SKM-1 treated with dmso at 0.1 percent for 144 hours (cell line): ENCODE measurements around the gene LARGE2.

Experiments
- DNase-seq: peaks from one replicate; lab custom pipeline; 2025; ENCODE audit not compliant: unreplicated experiment; lab: John Stamatoyannopoulos, UW

LARGE2 gene

DNA sequence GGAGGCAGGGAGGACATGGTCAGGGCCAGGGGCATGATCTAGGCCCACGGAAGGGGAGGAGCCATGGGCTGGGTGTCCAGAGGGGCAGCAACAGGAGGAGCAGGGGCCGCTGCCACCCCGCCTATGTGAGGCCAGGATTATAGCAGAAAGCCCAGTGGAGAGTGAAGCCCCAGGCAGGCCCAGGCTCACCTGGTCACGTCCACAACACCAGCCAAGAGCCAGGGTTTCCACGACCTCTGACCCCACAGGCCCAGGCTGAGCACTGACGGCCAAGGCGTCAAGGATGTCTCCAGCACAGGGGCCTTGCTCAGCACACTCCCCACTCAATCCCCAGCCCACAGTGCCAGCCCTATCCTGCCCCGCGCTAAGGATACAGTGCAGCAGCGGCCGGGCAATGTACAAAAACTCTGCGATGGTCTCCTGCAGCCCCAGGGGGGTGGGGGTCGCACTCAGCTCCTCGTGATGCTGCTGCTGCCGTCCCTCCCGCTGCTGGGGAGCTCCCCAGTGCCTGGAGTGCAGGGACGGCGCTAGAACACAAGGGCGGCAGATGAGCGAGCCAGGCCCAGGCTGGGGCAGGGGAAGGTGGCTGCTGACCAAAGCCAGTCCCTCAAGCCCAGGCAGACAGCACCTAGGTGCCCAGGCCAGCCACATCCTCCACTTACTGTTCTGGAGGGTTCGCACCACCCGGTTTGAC is 8.4 kb upstream of the LARGE2 start:
- DNase-seq: no peak

DNA sequence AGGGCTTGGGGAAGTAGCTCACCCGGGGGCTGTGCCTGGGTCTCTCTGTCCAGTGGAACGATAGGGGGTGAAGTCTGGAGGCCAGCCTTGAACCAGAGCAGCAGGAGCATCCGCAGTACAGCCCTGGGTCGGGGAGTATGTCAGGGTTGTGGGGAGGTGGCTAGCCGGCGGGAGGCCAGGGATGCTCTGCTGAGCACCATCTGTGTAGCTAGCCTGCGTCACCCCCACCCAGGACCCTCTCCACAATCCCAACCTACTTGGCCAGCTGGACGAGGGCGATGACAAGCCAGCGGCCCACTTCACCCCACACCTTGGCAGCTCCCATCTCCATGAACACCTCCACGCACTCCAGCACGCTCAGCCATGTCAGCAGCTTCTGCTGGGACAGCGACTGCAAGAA is 7.0 kb upstream of the LARGE2 start:
- DNase-seq: no peak

DNA sequence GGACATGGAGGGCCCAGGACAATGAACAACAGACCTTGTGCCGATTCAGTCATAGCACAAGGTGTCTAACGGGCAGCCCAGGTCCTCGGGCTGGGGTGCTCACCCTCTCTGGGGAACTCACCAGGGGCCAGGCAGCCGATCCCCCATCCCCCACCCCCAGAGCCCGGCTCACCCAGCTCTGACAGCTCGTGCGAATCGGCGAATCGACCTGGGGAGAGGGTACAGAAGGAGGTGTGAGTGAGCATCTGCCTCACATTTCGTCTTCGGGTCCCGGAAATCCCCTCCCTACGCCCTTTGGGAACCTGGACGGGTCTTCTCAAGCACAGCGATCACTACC is 5.2 kb upstream of the LARGE2 start:
- DNase-seq: no peak

DNA sequence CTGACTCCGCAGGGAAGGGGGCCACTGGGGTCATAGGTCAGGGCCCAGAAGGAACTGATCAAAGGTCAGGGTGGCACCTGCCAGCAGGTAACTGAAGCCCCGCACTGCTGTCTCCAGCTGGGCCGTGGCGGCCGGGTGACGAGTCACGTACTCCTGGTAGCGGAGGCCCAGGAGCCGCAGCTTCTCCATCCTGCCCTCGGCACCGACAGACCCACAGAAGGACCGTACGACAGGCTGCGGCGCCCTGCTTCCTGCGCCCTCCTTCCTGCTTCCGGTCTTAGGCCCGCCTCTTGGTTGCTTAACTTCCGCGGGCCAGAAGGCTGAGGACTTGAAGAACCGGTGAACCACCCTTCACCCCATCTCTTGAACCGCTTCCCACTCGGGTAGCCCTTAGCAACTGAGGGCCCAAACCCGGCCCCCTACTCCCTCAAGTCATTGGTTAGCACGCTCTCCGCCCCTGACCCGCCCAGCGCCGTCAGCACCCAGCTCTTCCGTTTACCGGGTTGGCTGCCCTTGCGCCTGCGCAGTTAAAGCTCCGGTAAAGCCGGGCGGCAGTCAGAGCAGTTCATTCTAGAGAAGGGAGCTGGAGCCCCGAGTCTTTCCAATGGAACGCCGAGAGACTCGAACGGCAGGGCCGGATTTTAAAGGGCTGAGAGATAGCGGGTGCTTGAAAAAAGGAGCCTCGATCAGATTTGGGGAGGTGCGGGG is 4.7 kb upstream of the LARGE2 start, which contains the start of gene PEX16:
Gene PEX16, minus strand, starts transcription at position 255 of the 708 bp plus-strand sequence. Its CDS starts 66 bp downstream, at position 189.
- peak; percentile 99 for DNase-seq

DNA sequence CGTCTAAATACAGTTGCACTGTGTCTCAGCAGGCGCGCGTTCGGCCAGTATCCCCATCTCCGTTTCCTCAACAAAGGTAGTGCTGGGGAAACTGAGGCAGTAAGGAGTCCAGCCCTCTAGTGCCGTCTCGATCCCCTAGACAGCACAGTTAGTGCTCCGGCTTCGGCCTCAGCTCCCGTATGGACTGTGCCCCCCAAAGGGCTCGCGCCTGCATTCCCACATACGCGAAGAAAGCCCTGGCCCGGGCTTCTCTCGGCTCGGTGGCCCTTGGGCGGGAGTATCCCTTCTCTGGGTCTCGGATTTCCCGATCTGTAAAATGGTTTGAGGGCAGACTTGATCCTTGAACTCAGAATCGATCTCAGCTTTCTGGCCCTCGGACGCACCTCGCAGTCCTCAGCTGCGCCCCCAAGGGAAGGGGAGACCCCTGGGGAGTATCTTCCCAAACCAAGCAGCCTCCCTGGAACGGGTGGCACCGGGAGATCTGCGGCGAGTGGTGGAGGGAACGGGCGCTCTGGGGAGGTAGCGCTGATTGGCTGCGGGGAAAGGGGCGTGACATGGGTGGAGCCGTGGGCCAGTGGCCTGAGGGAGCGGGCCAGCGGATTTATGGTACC is 4.0 kb upstream of the LARGE2 start:
- DNase-seq: peak; percentile 77

DNA sequence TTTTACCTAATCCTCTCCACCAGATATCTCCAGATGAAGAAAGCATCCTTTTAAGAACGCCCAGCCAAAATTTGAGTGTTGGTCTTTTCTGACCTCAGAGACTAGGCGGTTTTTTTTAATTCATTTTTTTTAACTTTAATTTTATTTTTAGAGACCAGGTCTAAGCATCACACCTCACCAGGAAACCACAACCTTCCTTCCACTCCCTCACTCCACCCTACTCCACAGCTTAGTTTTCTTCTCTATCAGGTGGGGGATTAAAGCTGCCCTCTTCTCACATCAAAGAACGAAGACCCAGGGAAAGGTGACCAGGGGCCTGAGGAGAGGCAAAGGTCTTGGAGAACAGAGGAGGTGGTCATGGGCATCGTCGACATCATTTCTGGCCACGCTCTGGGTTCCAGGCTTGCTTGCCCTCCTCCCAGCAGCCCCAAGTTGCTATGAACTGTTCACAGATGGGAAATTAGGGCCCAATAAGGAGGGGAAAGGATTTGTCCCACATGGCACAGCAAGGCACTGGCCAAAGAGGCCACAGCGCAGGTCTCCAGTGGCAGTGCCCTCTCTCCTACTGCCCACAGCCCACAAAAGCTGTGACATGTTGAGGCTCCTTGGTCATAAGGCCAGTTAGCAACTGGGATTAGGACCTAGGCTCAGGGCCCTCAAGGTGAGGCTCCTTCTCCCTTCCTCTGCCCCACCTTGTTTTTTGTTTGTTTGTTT is 3.3 kb upstream of the LARGE2 start:
- DNase-seq: no peak

DNA sequence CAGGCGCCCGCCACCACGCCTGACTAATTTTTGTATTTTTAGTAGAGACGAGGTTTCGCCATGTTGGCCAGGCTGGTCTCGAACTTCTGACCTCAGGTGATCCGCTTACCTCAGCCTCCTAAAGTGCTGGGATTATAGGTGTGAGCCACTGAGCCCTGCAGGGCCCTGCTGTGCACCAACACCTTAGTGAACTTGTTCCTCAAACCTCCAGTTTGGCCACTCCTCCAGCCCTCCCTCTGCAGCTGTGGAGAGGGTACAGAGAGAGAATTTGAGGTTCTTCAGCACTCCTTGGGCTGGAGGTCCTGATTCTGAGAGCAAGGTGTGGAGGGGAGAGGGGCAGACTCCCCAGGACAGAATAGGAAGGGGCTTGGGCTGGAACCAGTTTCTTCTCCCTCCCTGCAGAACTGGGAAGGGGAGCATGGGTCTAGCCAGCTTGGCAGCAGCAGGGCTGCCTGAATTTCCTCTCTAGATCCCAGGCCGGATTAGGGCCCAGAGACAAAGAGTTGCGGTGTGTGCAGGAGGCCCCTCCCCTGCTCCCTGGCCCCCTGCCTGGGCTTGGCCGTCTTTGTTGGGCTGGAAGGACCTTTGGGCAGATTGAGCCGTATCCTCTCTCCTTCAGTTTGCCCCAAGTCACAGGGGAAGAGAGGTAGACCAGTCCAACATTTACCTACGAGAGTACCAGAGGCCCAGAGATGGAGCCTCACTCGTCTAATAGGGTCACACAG is 2.5 kb upstream of the LARGE2 start:
- no peak for DNase-seq

DNA sequence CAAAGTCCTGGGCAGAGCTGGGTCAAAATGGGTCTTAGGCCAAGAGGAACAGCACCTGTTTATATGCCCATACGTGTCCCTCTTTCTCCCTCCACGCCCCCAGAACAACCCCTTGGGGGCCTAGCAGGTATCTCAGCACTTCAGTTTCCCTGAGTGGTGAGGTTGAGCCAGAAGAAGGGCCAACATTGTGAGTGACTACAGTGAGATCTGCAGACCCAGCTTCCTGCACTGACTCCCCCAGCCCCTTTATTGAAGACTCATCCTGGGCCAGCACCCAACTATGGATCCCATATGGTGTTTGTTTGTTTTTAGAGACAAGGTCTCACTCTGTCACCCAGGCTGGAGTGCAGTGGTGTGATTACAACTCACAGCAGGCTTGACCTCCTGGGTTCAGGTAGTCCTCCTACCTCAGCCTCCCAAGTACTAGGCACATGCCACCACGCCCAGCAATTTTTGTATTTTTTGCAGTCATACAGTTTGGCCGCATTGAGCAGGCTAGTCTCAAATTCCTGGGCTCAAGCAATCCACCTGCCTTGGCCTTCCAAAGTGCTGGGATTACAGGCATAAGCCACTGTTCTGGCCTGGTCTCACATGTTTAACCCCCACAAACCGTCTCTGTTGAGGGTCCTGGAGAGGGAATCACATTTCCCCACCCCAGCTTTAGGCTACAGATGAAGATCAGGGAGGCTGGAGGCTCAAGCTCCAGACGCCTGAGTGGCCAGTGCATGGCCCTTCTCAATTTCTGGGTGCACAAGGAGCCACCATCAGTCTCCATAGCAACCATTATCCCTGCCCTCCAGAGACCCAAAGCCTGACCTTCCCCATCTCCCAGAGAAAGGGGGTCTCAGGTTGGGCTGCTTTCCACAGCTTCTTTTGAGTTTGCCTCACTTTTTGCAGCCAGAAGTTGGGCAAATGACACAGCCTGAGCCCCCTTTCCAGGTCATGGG is 1.7 kb upstream of the LARGE2 start:
- DNase-seq: no peak

DNA sequence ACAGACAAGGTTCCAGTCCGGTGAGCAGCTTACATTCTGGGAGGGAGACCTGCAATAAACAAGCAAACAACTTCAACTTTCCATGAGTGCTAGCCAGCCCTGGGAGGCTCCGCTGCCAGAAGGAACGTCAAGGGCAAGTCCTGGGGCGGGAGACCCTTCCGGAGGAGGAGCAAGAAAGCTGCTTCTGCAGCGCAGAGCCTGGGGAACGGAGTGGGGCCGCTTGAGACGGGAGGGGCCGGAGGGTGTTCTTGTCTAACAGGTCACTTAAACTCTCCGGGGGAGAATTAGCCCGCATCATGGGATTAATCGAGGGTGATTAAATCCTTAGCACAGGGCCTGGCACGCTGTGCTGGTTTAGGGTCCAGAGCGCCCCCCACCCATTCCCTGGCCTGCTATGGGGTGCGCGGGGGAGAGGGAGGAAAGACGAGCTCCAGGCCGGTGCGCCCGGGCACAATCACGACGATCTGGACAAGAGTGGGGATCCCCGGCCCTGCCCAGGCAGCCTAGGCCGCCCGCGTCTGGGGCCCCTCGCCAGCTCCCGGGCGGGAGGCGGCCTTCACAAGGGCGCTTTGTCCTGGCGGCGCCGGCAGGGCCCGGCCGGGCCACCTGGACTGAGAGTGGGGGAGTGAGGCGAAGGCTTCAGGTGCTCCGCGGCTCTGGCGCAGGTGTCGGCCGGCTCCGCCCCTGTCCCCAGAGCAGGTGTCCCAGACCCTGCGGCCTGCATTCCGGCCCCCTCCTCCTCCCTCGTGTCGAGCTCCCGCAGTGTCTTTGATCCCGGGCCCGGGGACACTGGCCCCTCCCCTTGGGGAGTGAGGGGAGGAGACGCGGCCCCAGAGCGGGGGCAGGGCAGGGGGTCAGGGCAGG is 663 bp upstream of the LARGE2 start:
- DNase-seq: no peak

DNA sequence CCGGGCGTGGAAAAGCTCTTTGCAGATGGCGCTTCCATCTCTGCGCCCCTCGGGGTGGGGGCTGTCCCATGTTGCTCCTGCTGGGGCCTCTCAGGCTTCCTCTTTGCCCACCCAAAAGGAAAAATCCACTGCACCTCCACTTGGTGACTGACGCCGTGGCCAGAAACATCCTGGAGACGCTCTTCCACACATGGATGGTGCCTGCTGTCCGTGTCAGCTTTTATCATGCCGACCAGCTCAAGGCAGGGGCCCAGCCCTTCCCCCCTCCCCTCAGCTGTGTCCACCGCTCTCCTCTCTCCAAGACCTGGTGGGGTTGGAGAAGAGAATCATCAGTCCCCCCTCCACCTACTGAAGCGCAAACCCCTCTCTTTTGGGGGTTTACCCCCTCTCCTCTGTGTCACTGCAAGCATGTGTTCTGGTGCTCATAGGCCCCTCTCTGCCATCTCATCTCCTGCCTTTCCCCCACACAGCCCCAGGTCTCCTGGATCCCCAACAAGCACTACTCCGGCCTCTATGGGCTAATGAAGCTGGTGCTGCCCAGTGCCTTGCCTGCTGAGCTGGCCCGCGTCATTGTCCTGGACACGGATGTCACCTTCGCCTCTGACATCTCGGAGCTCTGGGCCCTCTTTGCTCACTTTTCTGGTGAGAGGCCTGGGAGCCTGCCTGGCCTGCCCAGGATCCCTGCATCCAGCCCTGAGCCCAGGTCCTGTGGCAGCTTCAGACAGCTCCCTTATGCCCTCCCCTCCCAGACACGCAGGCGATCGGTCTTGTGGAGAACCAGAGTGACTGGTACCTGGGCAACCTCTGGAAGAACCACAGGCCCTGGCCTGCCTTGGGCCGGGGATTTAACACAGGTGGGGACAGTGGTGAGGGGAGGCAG is 1.8 kb downstream of the LARGE2 start:
- DNase-seq: no peak

DNA sequence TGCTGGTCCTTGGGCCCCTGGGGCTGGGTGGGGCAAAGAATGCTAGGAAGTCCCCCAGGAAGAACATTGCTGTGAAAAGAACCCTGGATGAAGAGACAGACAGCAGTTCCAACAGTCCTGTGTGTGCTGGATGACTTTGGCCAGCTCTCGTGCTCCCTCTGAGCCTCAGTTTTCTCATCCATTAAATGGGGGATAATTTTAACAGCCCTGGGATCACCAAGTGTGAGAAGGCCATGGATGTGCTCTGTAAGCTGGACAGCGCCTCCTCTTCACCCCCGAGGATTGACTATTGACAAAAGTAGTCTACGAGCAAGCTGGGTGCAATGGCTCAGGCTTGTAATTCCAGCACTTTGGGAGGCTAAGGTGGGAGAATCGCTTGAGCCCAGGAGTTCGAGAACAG is 2.5 kb downstream of the LARGE2 start:
- DNase-seq: no peak

DNA sequence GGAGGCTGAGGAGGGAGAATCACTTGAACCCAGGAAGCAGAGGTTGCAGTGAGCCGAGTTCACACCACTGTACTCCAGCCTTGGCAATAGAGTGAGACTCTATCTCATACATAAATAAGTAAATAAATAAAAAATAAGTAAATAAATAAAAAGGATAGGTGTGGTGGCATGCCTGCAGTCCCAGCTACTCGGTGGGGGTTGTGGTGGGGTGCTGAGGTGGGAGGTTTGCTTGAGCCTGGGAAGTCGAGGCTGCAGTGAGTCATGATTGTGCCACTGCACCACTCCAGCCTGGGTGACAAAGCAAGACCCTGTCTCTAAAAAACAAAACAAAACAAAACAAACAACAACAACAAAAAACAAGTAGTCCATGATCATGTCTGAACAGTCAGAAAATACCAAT is 3.1 kb downstream of the LARGE2 start:
- no peak for DNase-seq

DNA sequence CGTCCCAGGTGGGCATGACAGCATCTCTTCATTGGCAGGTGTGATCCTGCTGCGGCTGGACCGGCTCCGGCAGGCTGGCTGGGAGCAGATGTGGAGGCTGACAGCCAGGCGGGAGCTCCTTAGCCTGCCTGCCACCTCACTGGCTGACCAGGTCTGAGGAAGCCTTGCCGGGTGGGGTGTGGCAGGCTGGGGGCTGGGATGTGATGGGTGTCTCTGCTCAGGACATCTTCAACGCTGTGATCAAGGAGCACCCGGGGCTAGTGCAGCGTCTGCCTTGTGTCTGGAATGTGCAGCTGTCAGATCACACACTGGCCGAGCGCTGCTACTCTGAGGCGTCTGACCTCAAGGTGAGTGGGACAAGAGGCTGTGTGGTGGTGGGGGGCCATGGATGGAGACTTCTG is 3.5 kb downstream of the LARGE2 start:
- DNase-seq: no peak

DNA sequence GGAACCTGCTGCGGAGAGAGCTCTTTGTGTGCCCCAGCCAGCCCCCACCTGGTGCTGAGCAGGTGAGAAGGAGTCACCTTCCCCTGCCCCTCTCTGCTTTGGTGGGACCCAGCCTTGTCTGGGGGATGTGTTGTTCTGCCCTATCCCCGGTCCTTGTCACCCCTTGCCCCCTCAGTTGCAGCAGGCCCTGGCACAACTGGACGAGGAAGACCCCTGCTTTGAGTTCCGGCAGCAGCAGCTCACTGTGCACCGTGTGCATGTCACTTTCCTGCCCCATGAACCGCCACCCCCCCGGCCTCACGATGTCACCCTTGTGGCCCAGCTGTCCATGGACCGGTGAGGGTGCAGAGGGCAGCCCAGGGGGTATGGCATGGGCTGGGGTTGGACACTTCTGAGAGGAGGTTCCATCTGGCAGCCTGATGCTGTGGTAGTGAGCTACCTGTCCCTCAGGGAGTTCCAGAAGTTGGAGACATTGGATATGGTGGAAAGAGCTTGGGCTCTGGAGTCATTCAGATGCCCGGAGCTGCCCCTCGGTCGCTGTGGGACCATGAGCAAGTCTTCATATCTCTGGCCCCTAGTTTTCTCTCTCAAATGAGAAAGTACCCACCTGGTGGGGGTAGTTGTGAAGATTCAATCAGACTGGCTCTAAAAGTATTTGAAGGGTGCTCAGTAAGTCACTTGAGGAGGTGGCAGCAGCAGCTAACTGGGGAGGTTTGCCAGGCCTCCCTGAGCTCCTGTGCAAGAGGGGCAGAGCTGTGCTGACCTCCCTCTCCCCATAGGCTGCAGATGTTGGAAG is 4.3 kb downstream of the LARGE2 start:
- no peak for DNase-seq

DNA sequence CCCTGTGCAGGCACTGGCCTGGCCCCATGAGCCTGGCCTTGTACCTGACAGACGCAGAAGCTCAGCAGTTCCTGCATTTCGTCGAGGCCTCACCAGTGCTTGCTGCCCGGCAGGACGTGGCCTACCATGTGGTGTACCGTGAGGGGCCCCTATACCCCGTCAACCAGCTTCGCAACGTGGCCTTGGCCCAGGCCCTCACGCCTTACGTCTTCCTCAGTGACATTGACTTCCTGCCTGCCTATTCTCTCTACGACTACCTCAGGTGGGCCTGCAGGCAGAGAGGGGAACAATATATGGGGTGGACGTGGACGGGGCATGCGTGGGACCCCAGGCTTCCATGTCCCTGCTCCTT is 4.9 kb downstream of the LARGE2 start:
- DNase-seq: no peak

DNA sequence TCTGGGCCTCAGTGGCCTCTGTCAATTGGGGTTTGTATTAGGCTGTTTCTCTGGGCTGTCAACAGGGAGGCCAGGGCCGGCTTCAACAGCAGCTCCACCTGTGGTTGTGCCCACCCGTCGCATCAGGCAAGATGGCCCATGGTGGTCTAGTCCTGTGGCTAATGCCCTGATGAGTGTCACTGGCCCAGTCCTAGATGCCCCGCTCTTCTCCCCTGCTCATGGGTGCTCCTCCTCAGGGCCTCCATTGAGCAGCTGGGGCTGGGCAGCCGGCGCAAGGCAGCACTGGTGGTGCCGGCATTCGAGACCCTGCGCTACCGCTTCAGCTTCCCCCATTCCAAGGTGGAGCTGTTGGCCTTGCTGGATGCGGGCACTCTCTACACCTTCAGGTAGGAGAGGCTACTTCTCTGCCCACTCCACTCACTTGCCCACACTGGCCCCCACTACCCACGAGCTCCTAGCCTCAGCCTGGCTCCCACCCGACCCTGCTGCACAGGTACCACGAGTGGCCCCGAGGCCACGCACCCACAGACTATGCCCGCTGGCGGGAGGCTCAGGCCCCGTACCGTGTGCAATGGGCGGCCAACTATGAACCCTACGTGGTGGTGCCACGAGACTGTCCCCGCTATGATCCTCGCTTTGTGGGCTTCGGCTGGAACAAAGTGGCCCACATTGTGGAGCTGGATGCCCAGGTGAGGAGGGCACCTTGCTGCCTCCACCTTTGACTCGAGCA is 5.4 kb downstream of the LARGE2 start:
- no peak for DNase-seq
